ENCODE data around the gene NAGPA.

- TF ChIP-seq NCOR1 (IDR thresholded peaks at IDR 0.05; ENCODE audit: borderline replicate concordance, low read length) (no peak), ZBTB42 (CRISPR knock-in tag; IDR thresholded peaks at IDR 0.05) (no peak), ZBTB26 (CRISPR knock-in tag; IDR thresholded peaks at IDR 0.05; ENCODE audit: borderline replicate concordance) (peak; percentile 93), ZNF513 (CRISPR knock-in tag; conservative IDR thresholded peaks at IDR 0.05) (no peak; the same call in 1 of the 2 replicates), POLR2AphosphoS5 (IDR thresholded peaks at IDR 0.05; ENCODE audit: low read depth, low read length) (peak; percentile 97), MYNN (CRISPR knock-in tag; IDR thresholded peaks at IDR 0.05; ENCODE audit: low read depth) (peak; percentile 67; the same call in 1 of the 2 replicates), ZNF329 (CRISPR knock-in tag; IDR thresholded peaks at IDR 0.05; ENCODE audit: low read depth) (0 out of 2 replicates have a peak, but pooled peaks have one; percentile 81), GABPA (IDR thresholded peaks at IDR 0.05; ENCODE audit: low read depth, low read length) (no peak), GABPA (CRISPR knock-in tag; IDR thresholded peaks at IDR 0.05; ENCODE audit: low read depth) (peak; percentile 53; the same call in 1 of the 2 replicates), ZSCAN12 (CRISPR knock-in tag; IDR thresholded peaks at IDR 0.05) (peak; percentile 74; the same call in 1 of the 2 replicates), MAX (IDR thresholded peaks at IDR 0.05) (peak; percentile 94), FOXM1 (CRISPR knock-in tag; IDR thresholded peaks at IDR 0.05) (no peak), CTCF (CRISPR knock-in tag; IDR thresholded peaks at IDR 0.05) (peak; percentile 46), ZNF282 (IDR thresholded peaks at IDR 0.05; ENCODE audit: partially characterized antibody) (no peak), ZNF263 (CRISPR knock-in tag; IDR thresholded peaks at IDR 0.05) (peak; percentile 87)
Observed at GRCh38 chr16:5071681-5072333, 38.1 kb upstream of the NAGPA start, which contains the start of gene ALG1.

Measured in HepG2 (cell line).